Endothelial cell of umbilical vein (primary cell): ENCODE results near the gene TAS2R41. TPM values are rescaled to one million over a fixed set of nuclear protein-coding genes. Genes with fewer than 3 reads are reported as not detected.

Experiments used
- BruUV-seq: library from RNA; stranded (reverse); fragments of 400-500 nt; replicated peaks from 2 replicates; lab custom pipeline; 2021; lab: Mats Ljungman, UMichigan
- CTCF ChIA-PET: fragments of 300-600, 350-600 bp; sonication (Branson Sonifier 250); formaldehyde crosslinking; loops from one replicate; lab custom pipeline; 2021; ENCODE audit warnings: antibody characterized with exemption, inconsistent platforms; lab: Charles Lee
- POLR2A ChIA-PET: fragments of 300-600, 350-600 bp; sonication (Branson Sonifier 250); formaldehyde crosslinking; loops from one replicate; lab custom pipeline; 2021; ENCODE audit warnings: antibody characterized with exemption, inconsistent platforms; lab: Charles Lee
- DNase-seq: peaks from one replicate; pipeline ENCODE4 v3.0.0-alpha.2; 2011; ENCODE audit warnings: low read depth, low spot score
- FAIRE-seq: peaks from 2 replicates; lab custom pipeline; 2011; peaks lifted over from hg19 to GRCh38; lab: Jason Lieb, UNC
- H2AFZ ChIP-seq: 2 replicates; pipeline ENCODE4 v1.6.0; 2012; ENCODE audit warnings: low read depth, low read length, control low read depth, inconsistent platforms
- H3K27ac ChIP-seq: 2 replicates; pipeline ENCODE4 v1.5.1; 2011; ENCODE audit warnings: low read depth, mild to moderate bottlenecking, control low read depth, low read length, moderate library complexity; ENCODE audit not compliant: insufficient read depth
- H3K27me3 ChIP-seq, 2 experiments: 2 replicates each; pipeline versions ENCODE4 v1.6.0 to v1.6.1; 2011; ENCODE audit warnings: low read length in 2 of 2, mixed read lengths in 1 of 2; ENCODE audit not compliant: control insufficient read depth in 2 of 2, insufficient read depth in 2 of 2
- H3K36me3 ChIP-seq, 2 experiments: 2 replicates in 1 of 2; 3 replicates in 1 of 2; pipeline ENCODE4 v1.5.1; 2011; ENCODE audit warnings: low read length in 2 of 2, mild to moderate bottlenecking in 1 of 2, moderate library complexity in 1 of 2; ENCODE audit not compliant: control insufficient read depth in 2 of 2, insufficient read depth in 2 of 2; ENCODE audit errors: extremely low read depth in 1 of 2
- H3K4me1 ChIP-seq: 3 replicates; pipeline ENCODE4 v1.5.1; 2011; ENCODE audit warnings: mild to moderate bottlenecking, low read length; ENCODE audit not compliant: control insufficient read depth, insufficient read depth; ENCODE audit errors: extremely low read depth
- H3K4me2 ChIP-seq: 2 replicates; pipeline ENCODE4 v1.6.1; 2011; ENCODE audit warnings: low read length, control low read depth, mixed read lengths; ENCODE audit not compliant: insufficient read depth
- H3K4me3 ChIP-seq, 3 experiments: fragments of 200-600 bp in 1 of 3; sonication (generic), shearing (Covaris generic) in 1 of 3; replicated peaks in 1 of 3; 2 replicates each; pipeline ENCODE4 v1.5.1; 2011 to 2016; ENCODE audit warnings: control low read depth in 3 of 3, low read length in 3 of 3, mild to moderate bottlenecking in 2 of 3, inconsistent platforms in 1 of 3, low read depth in 1 of 3, moderate library complexity in 1 of 3; ENCODE audit not compliant: insufficient read depth in 1 of 3
- H3K79me2 ChIP-seq: 2 replicates; pipeline ENCODE4 v1.6.0; 2012; ENCODE audit warnings: low read length, inconsistent platforms; ENCODE audit not compliant: control insufficient read depth, insufficient read depth
- H3K9ac ChIP-seq: replicated peaks from 2 replicates; pipeline ENCODE3; 2011; ENCODE audit warnings: low read length, control low read depth; ENCODE audit not compliant: insufficient read depth; ENCODE audit errors: extremely low read depth
- H3K9me1 ChIP-seq: replicated peaks from 3 replicates; pipeline ENCODE4 v1.6.0; 2011; ENCODE audit warnings: mild to moderate bottlenecking, low read length; ENCODE audit not compliant: control insufficient read depth, insufficient read depth; ENCODE audit errors: extremely low read depth
- H3K9me3 ChIP-seq: replicated peaks from 2 replicates; pipeline ENCODE4 v1.5.1; 2012; ENCODE audit warnings: low read length, inconsistent platforms; ENCODE audit not compliant: control insufficient read depth, insufficient read depth
- H4K20me1 ChIP-seq: replicated peaks from 2 replicates; pipeline ENCODE3; 2011; ENCODE audit warnings: mild to moderate bottlenecking, low read length; ENCODE audit not compliant: control insufficient read depth, insufficient read depth; ENCODE audit errors: extremely low read depth
- CTCF ChIP-seq, 2 donors: IDR thresholded peaks; 1 replicate in 1 of 2; 2 replicates in 1 of 2; pipeline ENCODE4 v1.5.1; 2011; ENCODE audit warnings: low read length in 2 of 2, mild to moderate bottlenecking in 2 of 2, moderate library complexity in 2 of 2, control low read depth in 1 of 2, inconsistent platforms in 1 of 2, low read depth in 1 of 2; ENCODE audit not compliant: insufficient read depth in 1 of 2; ENCODE audit errors: extremely low read depth in 1 of 2
- EZH2 ChIP-seq: IDR thresholded peaks from 2 replicates; pipeline ENCODE4 v1.6.1; 2012; ENCODE audit warnings: borderline replicate concordance, low read depth, mild to moderate bottlenecking, moderate library complexity, low read length, inconsistent platforms; ENCODE audit not compliant: severe bottlenecking
- FOS ChIP-seq: IDR thresholded peaks from 2 replicates; pipeline ENCODE4 v1.6.1; 2011; ENCODE audit warnings: mild to moderate bottlenecking, low read length, moderate library complexity, borderline replicate concordance; ENCODE audit not compliant: insufficient read depth
- GATA2 ChIP-seq: IDR thresholded peaks from 2 replicates; pipeline ENCODE4 v1.7.0; 2011; ENCODE audit warnings: low read depth, mild to moderate bottlenecking, moderate library complexity, mixed read lengths, low read length; ENCODE audit not compliant: insufficient read length, insufficient read depth
- JUN ChIP-seq: IDR thresholded peaks from 2 replicates; pipeline ENCODE4 v1.6.1; 2011; ENCODE audit warnings: borderline replicate concordance, low read depth; ENCODE audit not compliant: insufficient read length, insufficient read depth
- MAX ChIP-seq: IDR thresholded peaks from 2 replicates; pipeline ENCODE4 v1.6.1; 2011; ENCODE audit not compliant: insufficient read depth, insufficient read length
- MYC ChIP-seq: IDR thresholded peaks from one replicate; pipeline ENCODE4 v1.6.1; 2011; ENCODE audit warnings: mild to moderate bottlenecking, low read depth, low read length
- POLR2A ChIP-seq: IDR thresholded peaks from 2 replicates; pipeline ENCODE4 v1.6.1; 2012; ENCODE audit warnings: low read depth, mild to moderate bottlenecking, control low read depth, low read length
- POLR2AphosphoS5 ChIP-seq: IDR thresholded peaks from 2 replicates; pipeline ENCODE4 v1.6.1; 2012; ENCODE audit warnings: low read depth, mild to moderate bottlenecking, control low read depth, low read length, moderate library complexity; ENCODE audit not compliant: insufficient read depth
- dilution Hi-C: fragments of 300-500 bp; cut with MboI; formaldehyde crosslinking; loops from one replicate; pipeline ENCODE4 v1.15.0; 2019; ENCODE audit warnings: low sequenced_read_pairs; ENCODE audit not compliant: extremely low pct_ligation_motif_present
- intact Hi-C: fragments of 100-400 bp; cut with micrococcal nuclease; formaldehyde crosslinking; loops from one replicate; pipeline ENCODE4 v1.10.0; 2022
- polyA plus RNA-seq, 4 experiments: library from polyadenylated mRNA; depleted of rRNA in 3 of 4; stranded (reverse) in 3 of 4; unstranded in 1 of 4; fragments of >200 nt; gene quantifications; 2 replicates each; pipeline versions ENCODE4 v1.2.1 to v1.2.3, GENCODE V29; 2011 to 2012; ENCODE audit warnings: missing spikeins in 1 of 4
- total RNA-seq: library from RNA; stranded (reverse); gene quantifications from 2 replicates; pipeline ENCODE4 v1.2.3, GENCODE V29; 2021

The TAS2R41 gene
- total and polyA plus RNA-seq, 2 donors (not counting 3 experiments of a cell fraction or from before 2014, with no cell fraction given) = not detected

- FAIRE-seq (no peak), DNase-seq (no peak)
- CTCF ChIA-PET = no interaction called here
- intact Hi-C loops (no loop called here), dilution Hi-C loops (no loop called here)
- H3K4me3 ChIP-seq = no peak overlapping the region
- no peaks in the 10 kb centered on the region for H3K9me1 ChIP-seq
- POLR2A ChIA-PET = no interaction called here
- H3K4me1 ChIP-seq = peaks cover 10% of the 10 kb centered on the region
- no peaks in the 10 kb centered on the region for H3K79me2 ChIP-seq
- no peaks in the 10 kb centered on the region for H4K20me1 ChIP-seq
- H3K9me3 ChIP-seq = no peaks in the 10 kb centered on the region
- peaks cover 0 to 2% of the 10 kb centered on the region in 2 experiments for H3K27me3 ChIP-seq
- H3K9ac ChIP-seq = no peak overlapping the region
- no TSS peak for BruUV-seq
- H3K4me2 ChIP-seq = no peak overlapping the region
- no peaks in the 10 kb centered on the region for H3K36me3 ChIP-seq
- H3K27ac ChIP-seq = no peak overlapping the region
- H2AFZ ChIP-seq = no peak overlapping the region
- TF ChIP-seq POLR2AphosphoS5 (no peak), MAX (no peak), FOS (no peak), JUN (no peak), MYC (no peak), GATA2 (no peak), CTCF (IDR thresholded peaks at IDR 0.05; ENCODE audit: extremely low read depth in 1 of 2, insufficient read depth in 1 of 2, low read depth in 1 of 2, low read length in 2 of 2) (no peak), POLR2A (no peak), EZH2 (no peak)
Observed at GRCh38 chr7:143444785-143445184, 32.9 kb upstream of the TAS2R41 start.
